HG03139 (cell line): ENCODE measurements around the gene GH2.
"Not testable (repeated sequence)": the region's sequence is repeated elsewhere in the genome, so short reads cannot be mapped to it uniquely, and the experiment has no call there.

Experiments used
- ATAC-seq: cut with Tn5 transposase; IDR thresholded peaks from one replicate; pipeline ENCODE4 v1.9.1; 2021; ENCODE audit not compliant: unreplicated experiment

GH2 gene

DNA sequence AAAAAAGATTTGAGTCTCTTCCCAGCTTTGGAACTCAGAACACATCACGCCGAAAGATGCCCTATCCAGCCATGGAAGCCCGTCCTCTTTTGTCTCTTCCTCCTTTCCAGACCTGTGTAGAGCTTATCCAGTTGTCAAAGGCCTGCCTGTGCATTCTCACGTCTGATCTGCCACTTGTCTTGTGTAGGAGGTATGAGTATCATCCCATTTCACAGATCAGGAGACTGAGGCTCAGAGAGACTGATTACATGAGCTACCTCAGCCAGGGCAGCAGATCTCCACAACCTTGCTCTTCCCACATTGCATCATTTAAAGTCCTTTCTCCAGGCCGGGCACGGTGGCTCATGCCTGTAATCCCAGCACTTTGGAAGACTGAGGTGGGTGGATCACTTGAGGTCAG is 7.1 kb downstream of the GH2 start:
- not testable (repeated sequence) for ATAC-seq

DNA sequence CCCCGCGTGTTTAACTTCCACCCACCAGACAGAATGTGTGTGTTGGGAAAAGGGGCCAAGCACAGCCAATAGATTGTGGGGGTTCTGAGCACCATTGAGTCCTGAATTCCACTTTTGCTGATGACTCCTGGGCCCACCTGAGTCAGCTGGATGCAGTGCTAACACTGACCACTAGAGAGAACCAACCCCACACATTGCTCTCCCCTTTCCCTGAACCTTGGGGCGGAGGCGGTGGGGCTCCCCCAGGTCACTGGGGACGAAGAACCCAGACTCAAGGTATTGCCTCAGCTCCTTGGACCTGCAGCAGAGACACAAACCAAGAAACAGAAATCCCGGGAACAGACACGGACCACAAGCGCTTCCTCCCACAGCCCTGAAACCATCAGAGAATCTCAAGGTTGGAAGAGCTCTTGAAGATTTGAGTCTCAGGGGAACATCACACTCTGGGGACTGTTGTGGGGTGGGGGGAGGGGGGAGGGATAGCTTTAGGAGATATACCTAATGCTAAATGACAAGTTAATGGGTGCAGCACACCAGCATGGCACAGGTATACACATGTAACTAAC is 7.6 kb downstream of the GH2 start:
- not testable (repeated sequence) for ATAC-seq

GRCh38 chr17:63873577-63873976 is 8.2 kb downstream of the GH2 start, which contains the start of gene CSH2:
TSS of gene CSH2 (minus strand) at chr17:63873677. CDS start at chr17:63873614, 63 bp downstream.
- ATAC-seq = not testable (repeated sequence)

- ATAC-seq = not testable (repeated sequence)
Measured at GRCh38 chr17:63871646-63872365, 9.9 kb downstream of the GH2 start.

- ATAC-seq = not testable (repeated sequence)
Measured at GRCh38 chr17:63870292-63870665, 11.5 kb downstream of the GH2 start.

- not testable (repeated sequence) for ATAC-seq
Measured at GRCh38 chr17:63869491-63870291, 12.1 kb downstream of the GH2 start.

DNA sequence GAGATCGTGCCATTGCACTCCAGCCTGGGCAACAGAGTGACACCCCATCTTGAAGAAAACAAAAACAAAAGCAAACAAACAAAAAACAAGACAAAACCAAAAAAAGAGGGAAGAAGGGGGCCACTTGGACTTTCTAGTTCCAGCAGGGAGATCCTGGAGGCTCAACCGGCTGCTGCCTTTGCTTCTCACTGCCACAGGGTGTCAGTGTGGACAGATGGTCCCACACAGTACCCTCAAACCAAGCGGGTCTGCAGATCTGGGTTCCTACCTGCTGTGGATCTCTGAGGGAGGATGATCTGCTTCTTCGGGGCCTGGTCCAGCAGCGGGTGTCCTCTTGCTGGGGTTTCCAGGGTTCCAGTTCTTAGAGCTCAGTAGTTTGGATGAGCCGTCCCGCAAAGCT is 15.1 kb downstream of the GH2 start:
- ATAC-seq = not testable (repeated sequence)

- no peak for ATAC-seq
Measured at GRCh38 chr17:63859257-63859656, 22.5 kb downstream of the GH2 start.

GRCh38 chr17:63856425-63856824 is 25.3 kb downstream of the GH2 start:
- ATAC-seq = not testable (repeated sequence)

- ATAC-seq = no peak
Measured at GRCh38 chr17:63855185-63855584, 26.6 kb downstream of the GH2 start.

- no peak for ATAC-seq
Measured at GRCh38 chr17:63854709-63855108, 27.0 kb downstream of the GH2 start.

DNA sequence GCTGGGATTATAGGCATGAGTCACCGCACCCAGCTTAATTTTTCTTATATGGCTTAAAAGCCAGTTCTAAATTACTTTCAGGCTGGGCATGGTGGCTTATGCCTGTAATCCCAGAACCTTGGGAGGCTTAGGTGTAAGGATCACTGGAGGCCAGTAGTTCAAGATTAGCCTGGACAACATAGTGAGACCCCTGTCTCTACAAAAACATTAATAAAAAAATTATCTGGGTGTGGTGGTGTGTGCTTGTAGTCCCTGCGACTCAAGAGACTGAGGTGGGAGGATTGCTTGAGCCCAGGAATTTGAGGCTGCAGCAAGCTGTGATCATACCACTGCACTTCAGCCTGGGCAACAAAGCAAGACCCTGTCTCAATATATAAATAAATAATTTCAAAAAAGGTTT is 28.5 kb downstream of the GH2 start:
- no peak for ATAC-seq

DNA sequence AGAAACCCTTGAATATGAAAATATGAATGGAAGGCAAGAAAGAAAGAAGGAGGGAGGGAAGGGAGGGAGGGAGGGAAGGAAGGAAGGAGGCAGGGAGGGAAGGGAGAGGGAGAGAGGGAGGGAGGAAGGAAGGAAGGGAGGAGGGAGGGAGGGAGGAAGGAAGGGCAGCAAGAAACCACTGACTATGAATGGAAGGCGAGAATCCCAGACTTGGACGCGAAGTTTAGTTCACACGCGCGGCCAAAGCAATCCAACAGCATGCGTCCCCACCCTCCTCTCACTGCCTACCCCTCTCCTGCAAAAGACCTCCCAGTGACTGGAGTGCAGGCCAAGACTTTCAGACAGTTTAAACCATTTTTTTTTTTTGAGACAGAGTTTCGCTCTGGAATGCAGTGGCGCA is 31.3 kb downstream of the GH2 start:
- no peak for ATAC-seq

- peak; percentile 85 for ATAC-seq
Measured at GRCh38 chr17:63848834-63849689, 32.7 kb downstream of the GH2 start.

- no peak for ATAC-seq
Measured at GRCh38 chr17:63847525-63848249, 34.1 kb downstream of the GH2 start.

- ATAC-seq = no peak
Measured at GRCh38 chr17:63845509-63845908, 36.2 kb downstream of the GH2 start.

DNA sequence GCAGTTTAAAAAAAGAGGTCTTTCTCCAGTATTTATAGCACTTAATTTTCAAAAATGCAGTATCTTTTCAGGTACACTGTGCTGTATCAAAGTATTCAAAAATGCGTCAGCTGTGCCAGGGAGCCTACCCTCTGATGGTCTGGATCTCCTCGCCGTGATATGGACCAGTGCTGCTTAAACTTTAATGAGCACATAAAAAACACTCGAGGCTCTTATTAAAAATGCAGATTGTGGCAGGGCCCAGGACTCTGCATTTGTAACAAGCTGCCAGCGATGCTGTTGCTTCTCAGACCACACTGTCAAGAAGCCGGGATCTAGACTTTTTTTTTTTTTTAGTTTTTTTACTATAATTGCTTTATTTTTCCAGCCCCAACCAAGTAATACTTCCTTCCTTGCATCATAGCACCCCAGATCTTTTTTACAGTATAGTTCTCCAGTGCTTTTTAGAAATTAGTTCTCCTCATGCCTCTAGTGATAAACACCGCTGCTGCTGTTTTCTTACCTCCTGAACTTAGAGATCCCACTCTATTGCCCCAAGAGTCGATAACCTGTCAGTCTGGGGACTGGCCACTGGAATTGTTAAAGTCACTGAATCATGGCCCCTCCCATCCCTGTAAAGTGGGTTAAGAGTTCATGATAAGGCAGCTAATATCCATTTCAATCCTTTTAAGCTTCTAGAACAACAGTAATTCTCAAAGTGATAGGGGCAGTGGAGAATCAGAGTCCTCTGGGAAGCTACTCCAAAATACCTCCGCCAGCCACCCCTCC is 37.6 kb downstream of the GH2 start:
- ATAC-seq = no peak

GRCh38 chr17:63843387-63843888 is 38.3 kb downstream of the GH2 start:
- ATAC-seq = not testable (repeated sequence)
